ENCODE measurements around the gene ZMYND19.

ZMYND19 gene

DNA sequence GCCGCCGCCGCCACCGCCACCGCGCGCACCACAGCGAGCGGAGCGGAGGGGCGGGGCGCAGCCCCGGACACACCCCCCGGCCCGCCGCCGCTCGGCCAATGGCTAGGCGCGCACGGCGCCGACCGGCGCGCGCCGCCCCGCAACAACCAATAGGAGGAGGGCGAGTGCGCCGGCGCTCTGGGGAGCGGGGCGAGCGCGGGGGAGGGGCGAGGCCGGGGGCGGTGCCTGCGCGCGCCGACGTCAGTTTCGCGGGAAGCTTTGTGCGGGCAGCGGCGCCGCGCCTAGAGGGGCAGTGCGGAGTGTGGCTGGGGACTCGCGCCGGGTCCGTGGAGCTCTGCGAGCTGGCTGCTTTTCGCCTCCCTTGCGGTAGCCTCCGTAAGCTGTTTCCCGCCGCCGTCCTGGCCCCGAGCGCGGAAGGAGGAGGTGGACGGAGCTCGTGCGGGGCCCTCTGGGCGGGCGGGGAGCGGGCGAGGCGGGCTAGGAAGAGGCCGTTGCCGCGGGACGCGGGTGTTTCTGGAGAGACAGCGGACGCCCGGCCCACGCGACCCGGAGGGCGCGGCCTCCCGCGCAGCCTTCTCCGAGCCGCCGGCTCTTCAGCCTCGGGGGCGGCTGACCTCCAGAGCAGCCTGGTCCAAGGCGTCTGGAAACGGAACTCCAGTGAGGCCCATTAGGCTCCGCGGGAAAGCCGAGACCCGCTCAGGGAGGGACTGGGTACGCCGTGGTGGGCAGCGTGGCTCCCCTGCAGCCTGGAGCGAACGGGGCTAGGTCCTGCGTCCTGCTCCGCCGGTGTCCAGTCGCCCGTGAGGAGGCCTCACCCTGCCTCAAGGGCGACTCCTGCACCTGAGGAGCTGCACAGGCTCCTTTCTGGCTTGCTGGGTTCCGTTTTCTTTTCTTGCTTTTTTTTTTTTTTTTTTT, at the start of gene ZMYND19 (continued):
- no peak for TF ChIP-seq BCL11A (tag by site-specific recombination; IDR thresholded peaks at IDR 0.05; ENCODE audit: low read depth)
- TF ChIP-seq ZNF530 (tag by site-specific recombination; IDR thresholded peaks at IDR 0.05; ENCODE audit: low read depth): no peak
- TF ChIP-seq SP2 (tag by site-specific recombination; IDR thresholded peaks at IDR 0.05): peak; percentile 68
- TF ChIP-seq, protein P1, sequence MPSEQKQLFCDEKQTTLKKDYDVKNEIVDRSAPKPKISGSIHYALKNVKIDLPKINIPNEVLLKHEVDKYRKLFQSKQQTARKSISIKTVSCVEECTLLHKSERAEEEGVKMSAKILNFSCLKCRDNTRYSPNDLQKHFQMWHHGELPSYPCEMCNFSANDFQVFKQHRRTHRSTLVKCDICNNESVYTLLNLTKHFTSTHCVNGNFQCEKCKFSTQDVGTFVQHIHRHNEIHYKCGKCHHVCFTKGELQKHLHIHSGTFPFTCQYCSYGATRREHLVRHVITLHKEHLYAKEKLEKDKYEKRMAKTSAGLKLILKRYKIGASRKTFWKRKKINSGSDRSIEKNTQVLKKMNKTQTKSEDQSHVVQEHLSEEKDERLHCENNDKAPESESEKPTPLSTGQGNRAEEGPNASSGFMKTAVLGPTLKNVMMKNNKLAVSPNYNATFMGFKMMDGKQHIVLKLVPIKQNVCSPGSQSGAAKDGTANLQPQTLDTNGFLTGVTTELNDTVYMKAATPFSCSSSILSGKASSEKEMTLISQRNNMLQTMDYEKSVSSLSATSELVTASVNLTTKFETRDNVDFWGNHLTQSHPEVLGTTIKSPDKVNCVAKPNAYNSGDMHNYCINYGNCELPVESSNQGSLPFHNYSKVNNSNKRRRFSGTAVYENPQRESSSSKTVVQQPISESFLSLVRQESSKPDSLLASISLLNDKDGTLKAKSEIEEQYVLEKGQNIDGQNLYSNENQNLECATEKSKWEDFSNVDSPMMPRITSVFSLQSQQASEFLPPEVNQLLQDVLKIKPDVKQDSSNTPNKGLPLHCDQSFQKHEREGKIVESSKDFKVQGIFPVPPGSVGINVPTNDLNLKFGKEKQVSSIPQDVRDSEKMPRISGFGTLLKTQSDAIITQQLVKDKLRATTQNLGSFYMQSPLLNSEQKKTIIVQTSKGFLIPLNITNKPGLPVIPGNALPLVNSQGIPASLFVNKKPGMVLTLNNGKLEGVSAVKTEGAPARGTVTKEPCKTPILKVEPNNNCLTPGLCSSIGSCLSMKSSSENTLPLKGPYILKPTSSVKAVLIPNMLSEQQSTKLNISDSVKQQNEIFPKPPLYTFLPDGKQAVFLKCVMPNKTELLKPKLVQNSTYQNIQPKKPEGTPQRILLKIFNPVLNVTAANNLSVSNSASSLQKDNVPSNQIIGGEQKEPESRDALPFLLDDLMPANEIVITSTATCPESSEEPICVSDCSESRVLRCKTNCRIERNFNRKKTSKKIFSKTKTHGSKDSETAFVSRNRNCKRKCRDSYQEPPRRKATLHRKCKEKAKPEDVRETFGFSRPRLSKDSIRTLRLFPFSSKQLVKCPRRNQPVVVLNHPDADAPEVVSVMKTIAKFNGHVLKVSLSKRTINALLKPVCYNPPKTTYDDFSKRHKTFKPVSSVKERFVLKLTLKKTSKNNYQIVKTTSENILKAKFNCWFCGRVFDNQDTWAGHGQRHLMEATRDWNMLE (tag by site-specific recombination; conservative IDR thresholded peaks at IDR 0.05; ENCODE audit: low read depth): no peak
- TF ChIP-seq TRIM28 (IDR thresholded peaks at IDR 0.05; ENCODE audit: borderline replicate concordance, low read length): no peak
- peak; percentile 40; the same call in 1 of the 2 replicates for TF ChIP-seq ZNF24 (tag by site-specific recombination; IDR thresholded peaks at IDR 0.05)
- no peak for TF ChIP-seq ZNF792 (tag by site-specific recombination; IDR thresholded peaks at IDR 0.05)
- no peak for TF ChIP-seq ZNF776 (tag by site-specific recombination; IDR thresholded peaks at IDR 0.05; ENCODE audit: borderline replicate concordance)
- TF ChIP-seq ZBTB17 (tag by site-specific recombination; IDR thresholded peaks at IDR 0.05): peak; percentile 74
- TF ChIP-seq ZNF394 (tag by site-specific recombination; IDR thresholded peaks at IDR 0.05; ENCODE audit: borderline replicate concordance): no peak
- TF ChIP-seq ZNF2 (tag by site-specific recombination; IDR thresholded peaks at IDR 0.05): no peak
- no peak for TF ChIP-seq REPIN1 (tag by site-specific recombination; IDR thresholded peaks at IDR 0.05; ENCODE audit: low read depth)
- TF ChIP-seq, protein P2, sequence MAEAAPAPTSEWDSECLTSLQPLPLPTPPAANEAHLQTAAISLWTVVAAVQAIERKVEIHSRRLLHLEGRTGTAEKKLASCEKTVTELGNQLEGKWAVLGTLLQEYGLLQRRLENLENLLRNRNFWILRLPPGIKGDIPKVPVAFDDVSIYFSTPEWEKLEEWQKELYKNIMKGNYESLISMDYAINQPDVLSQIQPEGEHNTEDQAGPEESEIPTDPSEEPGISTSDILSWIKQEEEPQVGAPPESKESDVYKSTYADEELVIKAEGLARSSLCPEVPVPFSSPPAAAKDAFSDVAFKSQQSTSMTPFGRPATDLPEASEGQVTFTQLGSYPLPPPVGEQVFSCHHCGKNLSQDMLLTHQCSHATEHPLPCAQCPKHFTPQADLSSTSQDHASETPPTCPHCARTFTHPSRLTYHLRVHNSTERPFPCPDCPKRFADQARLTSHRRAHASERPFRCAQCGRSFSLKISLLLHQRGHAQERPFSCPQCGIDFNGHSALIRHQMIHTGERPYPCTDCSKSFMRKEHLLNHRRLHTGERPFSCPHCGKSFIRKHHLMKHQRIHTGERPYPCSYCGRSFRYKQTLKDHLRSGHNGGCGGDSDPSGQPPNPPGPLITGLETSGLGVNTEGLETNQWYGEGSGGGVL (tag by site-specific recombination; IDR thresholded peaks at IDR 0.05): no peak
- TF ChIP-seq ZNF785 (tag by site-specific recombination; IDR thresholded peaks at IDR 0.05): peak; percentile 52; the same call in 1 of the 2 replicates
- TF ChIP-seq, protein P3, sequence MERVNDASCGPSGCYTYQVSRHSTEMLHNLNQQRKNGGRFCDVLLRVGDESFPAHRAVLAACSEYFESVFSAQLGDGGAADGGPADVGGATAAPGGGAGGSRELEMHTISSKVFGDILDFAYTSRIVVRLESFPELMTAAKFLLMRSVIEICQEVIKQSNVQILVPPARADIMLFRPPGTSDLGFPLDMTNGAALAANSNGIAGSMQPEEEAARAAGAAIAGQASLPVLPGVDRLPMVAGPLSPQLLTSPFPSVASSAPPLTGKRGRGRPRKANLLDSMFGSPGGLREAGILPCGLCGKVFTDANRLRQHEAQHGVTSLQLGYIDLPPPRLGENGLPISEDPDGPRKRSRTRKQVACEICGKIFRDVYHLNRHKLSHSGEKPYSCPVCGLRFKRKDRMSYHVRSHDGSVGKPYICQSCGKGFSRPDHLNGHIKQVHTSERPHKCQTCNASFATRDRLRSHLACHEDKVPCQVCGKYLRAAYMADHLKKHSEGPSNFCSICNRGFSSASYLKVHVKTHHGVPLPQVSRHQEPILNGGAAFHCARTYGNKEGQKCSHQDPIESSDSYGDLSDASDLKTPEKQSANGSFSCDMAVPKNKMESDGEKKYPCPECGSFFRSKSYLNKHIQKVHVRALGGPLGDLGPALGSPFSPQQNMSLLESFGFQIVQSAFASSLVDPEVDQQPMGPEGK (tag by site-specific recombination; IDR thresholded peaks at IDR 0.05): peak; percentile 69
- no peak for TF ChIP-seq ZNF677 (tag by site-specific recombination; IDR thresholded peaks at IDR 0.05)
- TF ChIP-seq HOXC10 (CRISPR knock-in tag; IDR thresholded peaks at IDR 0.05): no peak
- no peak for TF ChIP-seq ZNF239 (tag by site-specific recombination; IDR thresholded peaks at IDR 0.05)
- no peak for TF ChIP-seq FEZF1 (tag by site-specific recombination; IDR thresholded peaks at IDR 0.05)
- no peak for TF ChIP-seq ZNF426 (tag by site-specific recombination; IDR thresholded peaks at IDR 0.05)
- no peak for TF ChIP-seq KLF7 (tag by site-specific recombination; IDR thresholded peaks at IDR 0.05; ENCODE audit: borderline replicate concordance)
- TF ChIP-seq ZNF391 (tag by site-specific recombination; IDR thresholded peaks at IDR 0.05; ENCODE audit: borderline replicate concordance, low read depth): no peak
- peak; percentile 75 for TF ChIP-seq ZBTB8A (tag by site-specific recombination; IDR thresholded peaks at IDR 0.05)
- TF ChIP-seq ZNF292 (tag by site-specific recombination; IDR thresholded peaks at IDR 0.05; ENCODE audit: borderline replicate concordance, low read depth): no peak
- TF ChIP-seq, protein P4, sequence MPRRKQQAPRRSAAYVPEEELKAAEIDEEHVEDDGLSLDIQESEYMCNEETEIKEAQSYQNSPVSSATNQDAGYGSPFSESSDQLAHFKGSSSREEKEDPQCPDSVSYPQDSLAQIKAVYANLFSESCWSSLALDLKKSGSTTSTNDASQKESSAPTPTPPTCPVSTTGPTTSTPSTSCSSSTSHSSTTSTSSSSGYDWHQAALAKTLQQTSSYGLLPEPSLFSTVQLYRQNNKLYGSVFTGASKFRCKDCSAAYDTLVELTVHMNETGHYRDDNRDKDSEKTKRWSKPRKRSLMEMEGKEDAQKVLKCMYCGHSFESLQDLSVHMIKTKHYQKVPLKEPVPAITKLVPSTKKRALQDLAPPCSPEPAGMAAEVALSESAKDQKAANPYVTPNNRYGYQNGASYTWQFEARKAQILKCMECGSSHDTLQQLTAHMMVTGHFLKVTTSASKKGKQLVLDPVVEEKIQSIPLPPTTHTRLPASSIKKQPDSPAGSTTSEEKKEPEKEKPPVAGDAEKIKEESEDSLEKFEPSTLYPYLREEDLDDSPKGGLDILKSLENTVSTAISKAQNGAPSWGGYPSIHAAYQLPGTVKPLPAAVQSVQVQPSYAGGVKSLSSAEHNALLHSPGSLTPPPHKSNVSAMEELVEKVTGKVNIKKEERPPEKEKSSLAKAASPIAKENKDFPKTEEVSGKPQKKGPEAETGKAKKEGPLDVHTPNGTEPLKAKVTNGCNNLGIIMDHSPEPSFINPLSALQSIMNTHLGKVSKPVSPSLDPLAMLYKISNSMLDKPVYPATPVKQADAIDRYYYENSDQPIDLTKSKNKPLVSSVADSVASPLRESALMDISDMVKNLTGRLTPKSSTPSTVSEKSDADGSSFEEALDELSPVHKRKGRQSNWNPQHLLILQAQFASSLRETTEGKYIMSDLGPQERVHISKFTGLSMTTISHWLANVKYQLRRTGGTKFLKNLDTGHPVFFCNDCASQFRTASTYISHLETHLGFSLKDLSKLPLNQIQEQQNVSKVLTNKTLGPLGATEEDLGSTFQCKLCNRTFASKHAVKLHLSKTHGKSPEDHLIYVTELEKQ (tag by site-specific recombination; IDR thresholded peaks at IDR 0.05; ENCODE audit: borderline replicate concordance): no peak

Data from HEK293 (cell line).